ENCODE results near the gene PPM1H. TPM values are rescaled to one million over a fixed set of nuclear protein-coding genes. Genes with fewer than 3 reads are reported as not detected.

Gene PPM1H
- total RNA-seq, 1 experiment from 2014 or later = 37.1 TPM

- no peak overlapping the region for H3K27ac Mint-ChIP-seq
- peaks cover 7% of the 10 kb centered on the region for H3K27me3 Mint-ChIP-seq (ENCODE audit: low read depth)
- no peak for DNase-seq (ENCODE audit: low spot score)
- no peaks in the 10 kb centered on the region for H3K9me3 Mint-ChIP-seq
- POLR2A ChIA-PET = no interaction called here
- H3K4me3 Mint-ChIP-seq = no peak overlapping the region
- H3K36me3 Mint-ChIP-seq = peaks cover 24% of the 10 kb centered on the region
- CTCF ChIA-PET = interaction anchor here (0.9 kb wide), 1 partner anchor 62 kb away, joined by 4 read pairs; no protein-coding TSS in a partner anchor
- H3K4me1 Mint-ChIP-seq = peaks cover 57% of the 10 kb centered on the region
- ATAC-seq = no peak
- TF ChIP-seq TEAD1 (CRISPR knock-in tag; IDR thresholded peaks at IDR 0.05) (no peak), IRF2 (CRISPR knock-in tag; IDR thresholded peaks at IDR 0.05; ENCODE audit: borderline replicate concordance, low read depth) (no peak), USF1 (CRISPR knock-in tag; IDR thresholded peaks at IDR 0.05) (no peak), E2F4 (CRISPR knock-in tag; IDR thresholded peaks at IDR 0.05; ENCODE audit: borderline replicate concordance, low read depth) (no peak), PRDM15 (CRISPR knock-in tag; IDR thresholded peaks at IDR 0.05) (no peak)
- TF ChIP-seq, protein P1, sequence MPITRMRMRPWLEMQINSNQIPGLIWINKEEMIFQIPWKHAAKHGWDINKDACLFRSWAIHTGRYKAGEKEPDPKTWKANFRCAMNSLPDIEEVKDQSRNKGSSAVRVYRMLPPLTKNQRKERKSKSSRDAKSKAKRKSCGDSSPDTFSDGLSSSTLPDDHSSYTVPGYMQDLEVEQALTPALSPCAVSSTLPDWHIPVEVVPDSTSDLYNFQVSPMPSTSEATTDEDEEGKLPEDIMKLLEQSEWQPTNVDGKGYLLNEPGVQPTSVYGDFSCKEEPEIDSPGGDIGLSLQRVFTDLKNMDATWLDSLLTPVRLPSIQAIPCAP (CRISPR knock-in tag; IDR thresholded peaks at IDR 0.05) = no peak
These were observed 291.5 kb downstream of the PPM1H start for GRCh38 chr12:62643486-62643885.

- CTCF ChIA-PET = interaction anchor here (0.9 kb wide), 1 partner anchor 61 kb away, joined by 4 read pairs; no protein-coding TSS in a partner anchor
- peaks cover 17% of the 10 kb centered on the region for H3K36me3 Mint-ChIP-seq
- no peak overlapping the region for H3K27ac Mint-ChIP-seq
- H3K4me3 Mint-ChIP-seq = no peak overlapping the region
- POLR2A ChIA-PET = interaction anchor here (0.5 to 1.0 kb wide), 5 partner anchors 10 to 406 kb away, joined by 3 to 4 read pairs (median 3); no protein-coding TSS in a partner anchor
- H3K27me3 Mint-ChIP-seq (ENCODE audit: low read depth) = 0 out of 2 replicates have a peak, but pooled peaks cover 4% of the 10 kb centered on the region
- H3K4me1 Mint-ChIP-seq = peaks cover 54% of the 10 kb centered on the region
- DNase-seq (ENCODE audit: low spot score) = no peak
- TF ChIP-seq ATF3 (CRISPR knock-in tag; conservative IDR thresholded peaks at IDR 0.05) (no peak), TP53 (CRISPR knock-in tag; IDR thresholded peaks at IDR 0.05) (no peak), ZNF396 (CRISPR knock-in tag; IDR thresholded peaks at IDR 0.05; ENCODE audit: borderline replicate concordance) (no peak), FOXJ3 (CRISPR knock-in tag; IDR thresholded peaks at IDR 0.05; ENCODE audit: borderline replicate concordance) (no peak), MXD4 (CRISPR knock-in tag; IDR thresholded peaks at IDR 0.05; ENCODE audit: borderline replicate concordance) (no peak)
- no peaks in the 10 kb centered on the region for H3K9me3 Mint-ChIP-seq
- ATAC-seq = no peak
These were observed 292.5 kb downstream of the PPM1H start for GRCh38 chr12:62642486-62642885.

GRCh38 chr12:62640910-62641448 is 294.0 kb downstream of the PPM1H start:
- Mint-ChIP-seq H3K27me3 (ENCODE audit: low read depth) (0 out of 2 replicates have a peak, but pooled peaks cover under 1% of the 10 kb centered on the region), H3K27ac (no peak overlapping the region; the same call in 1 of the 2 replicates), H3K36me3 (peaks cover 2% of the 10 kb centered on the region), H3K9me3 (no peaks in the 10 kb centered on the region), H3K4me1 (peaks cover 46% of the 10 kb centered on the region), H3K4me3 (no peak overlapping the region)
- ChIA-PET CTCF (interaction anchor here (0.9 to 1.3 kb wide), 3 partner anchors 9 to 60 kb away, joined by 4 to 5 read pairs (median 5); no protein-coding TSS in a partner anchor), POLR2A (no interaction called here)
- peak; percentile 30 for ATAC-seq
- DNase-seq (ENCODE audit: low spot score) = no peak
- TF ChIP-seq FOXJ3 (CRISPR knock-in tag; IDR thresholded peaks at IDR 0.05; ENCODE audit: borderline replicate concordance) (no peak), FOXP1 (CRISPR knock-in tag; IDR thresholded peaks at IDR 0.05; ENCODE audit: borderline replicate concordance) (no peak), ZNF671 (CRISPR knock-in tag; IDR thresholded peaks at IDR 0.05) (no peak), CREB1 (CRISPR knock-in tag; IDR thresholded peaks at IDR 0.05) (no peak), NR1H2 (CRISPR knock-in tag; IDR thresholded peaks at IDR 0.05) (no peak), ZBTB21 (CRISPR knock-in tag; IDR thresholded peaks at IDR 0.05; ENCODE audit: borderline replicate concordance) (no peak), USF1 (CRISPR knock-in tag; IDR thresholded peaks at IDR 0.05) (no peak), ESRRA (CRISPR knock-in tag; IDR thresholded peaks at IDR 0.05; ENCODE audit: borderline replicate concordance) (no peak)
- TF ChIP-seq, protein P2, sequence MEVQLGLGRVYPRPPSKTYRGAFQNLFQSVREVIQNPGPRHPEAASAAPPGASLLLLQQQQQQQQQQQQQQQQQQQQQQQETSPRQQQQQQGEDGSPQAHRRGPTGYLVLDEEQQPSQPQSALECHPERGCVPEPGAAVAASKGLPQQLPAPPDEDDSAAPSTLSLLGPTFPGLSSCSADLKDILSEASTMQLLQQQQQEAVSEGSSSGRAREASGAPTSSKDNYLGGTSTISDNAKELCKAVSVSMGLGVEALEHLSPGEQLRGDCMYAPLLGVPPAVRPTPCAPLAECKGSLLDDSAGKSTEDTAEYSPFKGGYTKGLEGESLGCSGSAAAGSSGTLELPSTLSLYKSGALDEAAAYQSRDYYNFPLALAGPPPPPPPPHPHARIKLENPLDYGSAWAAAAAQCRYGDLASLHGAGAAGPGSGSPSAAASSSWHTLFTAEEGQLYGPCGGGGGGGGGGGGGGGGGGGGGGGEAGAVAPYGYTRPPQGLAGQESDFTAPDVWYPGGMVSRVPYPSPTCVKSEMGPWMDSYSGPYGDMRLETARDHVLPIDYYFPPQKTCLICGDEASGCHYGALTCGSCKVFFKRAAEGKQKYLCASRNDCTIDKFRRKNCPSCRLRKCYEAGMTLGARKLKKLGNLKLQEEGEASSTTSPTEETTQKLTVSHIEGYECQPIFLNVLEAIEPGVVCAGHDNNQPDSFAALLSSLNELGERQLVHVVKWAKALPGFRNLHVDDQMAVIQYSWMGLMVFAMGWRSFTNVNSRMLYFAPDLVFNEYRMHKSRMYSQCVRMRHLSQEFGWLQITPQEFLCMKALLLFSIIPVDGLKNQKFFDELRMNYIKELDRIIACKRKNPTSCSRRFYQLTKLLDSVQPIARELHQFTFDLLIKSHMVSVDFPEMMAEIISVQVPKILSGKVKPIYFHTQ (CRISPR knock-in tag; IDR thresholded peaks at IDR 0.05) = no peak
- TF ChIP-seq, protein P3, sequence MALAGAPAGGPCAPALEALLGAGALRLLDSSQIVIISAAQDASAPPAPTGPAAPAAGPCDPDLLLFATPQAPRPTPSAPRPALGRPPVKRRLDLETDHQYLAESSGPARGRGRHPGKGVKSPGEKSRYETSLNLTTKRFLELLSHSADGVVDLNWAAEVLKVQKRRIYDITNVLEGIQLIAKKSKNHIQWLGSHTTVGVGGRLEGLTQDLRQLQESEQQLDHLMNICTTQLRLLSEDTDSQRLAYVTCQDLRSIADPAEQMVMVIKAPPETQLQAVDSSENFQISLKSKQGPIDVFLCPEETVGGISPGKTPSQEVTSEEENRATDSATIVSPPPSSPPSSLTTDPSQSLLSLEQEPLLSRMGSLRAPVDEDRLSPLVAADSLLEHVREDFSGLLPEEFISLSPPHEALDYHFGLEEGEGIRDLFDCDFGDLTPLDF (CRISPR knock-in tag; IDR thresholded peaks at IDR 0.05) = no peak

All from WTC11 (cell line).